Right hindlimb (tissue), 1 donor: Measurements from ENCODE around the gene EFCAB6.

Experiments used
- DNase-seq: peaks from one replicate; pipeline ENCODE4 v3.0.0-alpha.2; 2018

The EFCAB6 gene

DNA sequence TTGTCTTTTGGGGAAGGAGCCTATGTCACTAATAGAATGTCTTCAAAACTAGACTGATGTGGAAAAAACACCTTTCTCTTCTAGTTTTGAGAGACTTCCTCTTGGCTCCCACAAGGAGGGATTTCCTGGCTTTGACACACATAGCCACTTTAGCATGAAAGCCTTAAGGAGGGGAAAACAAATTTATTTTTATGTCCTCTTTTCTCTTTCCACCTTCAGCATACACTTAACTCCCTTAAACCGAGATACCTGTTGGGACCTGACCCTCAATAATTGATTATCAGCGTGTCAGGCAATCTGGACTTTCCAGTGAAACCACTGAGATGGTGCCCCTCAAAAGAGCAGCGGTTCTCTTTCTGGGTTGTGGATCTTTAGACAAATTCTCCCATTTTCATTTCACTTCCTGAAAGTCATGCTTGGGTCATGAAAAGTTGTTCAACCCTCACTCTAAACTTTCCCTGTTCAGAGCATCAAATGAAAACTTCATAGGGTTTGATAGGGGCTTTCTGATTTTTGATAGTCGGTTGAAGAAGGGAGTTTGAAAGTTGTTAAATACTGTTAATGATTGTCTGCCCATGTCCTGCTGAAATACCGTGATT is 9.1 kb downstream of the EFCAB6 start:
- no peak for DNase-seq

GRCh38 chr22:43800970-43801369 is 11.1 kb downstream of the EFCAB6 start:
- no peak for DNase-seq

DNA sequence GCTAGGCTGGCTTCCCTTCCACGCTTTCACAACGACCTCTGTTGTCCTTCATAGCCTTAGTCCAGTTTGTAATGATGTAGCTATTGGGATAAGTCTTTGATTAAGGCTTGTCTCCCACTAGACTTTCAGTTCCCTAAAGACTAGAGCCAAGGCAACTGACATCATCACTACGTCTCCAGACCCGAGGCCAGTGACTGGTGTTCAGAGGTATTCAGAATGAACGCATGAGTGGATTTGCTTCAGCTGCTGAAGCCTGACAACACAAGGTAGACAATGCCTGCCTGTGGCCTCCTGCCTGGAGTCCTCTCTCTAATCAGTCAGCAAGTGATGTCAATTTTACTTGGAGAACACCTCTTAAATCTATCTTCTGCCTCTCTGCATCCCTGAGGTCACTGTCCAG is 13.6 kb downstream of the EFCAB6 start:
- no peak for DNase-seq

DNA sequence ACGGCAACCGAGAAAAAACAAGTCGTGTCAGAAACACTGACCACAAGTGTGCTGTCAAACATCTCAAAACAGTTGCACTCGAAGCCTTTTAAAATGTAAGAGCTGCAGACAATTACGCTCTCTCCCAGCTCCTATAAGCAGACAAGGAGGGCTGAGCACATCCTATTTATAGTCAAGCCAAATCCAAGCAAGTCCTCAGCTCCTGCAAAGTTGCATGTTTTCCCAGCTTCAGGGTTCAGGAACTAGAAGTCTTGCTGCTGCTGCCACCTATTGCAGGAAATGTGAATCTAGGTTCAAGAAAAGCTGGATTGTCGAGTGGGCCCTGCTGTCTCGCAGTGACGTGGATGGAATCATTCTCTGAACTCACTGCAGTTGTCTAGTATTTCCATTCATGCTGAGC is 15.5 kb downstream of the EFCAB6 start:
- peak; percentile 46 for DNase-seq

GRCh38 chr22:43795320-43795719 is 16.8 kb downstream of the EFCAB6 start:
- no peak for DNase-seq

- no peak for DNase-seq
These were observed 19.2 kb downstream of the EFCAB6 start for GRCh38 chr22:43792905-43793304.

DNA sequence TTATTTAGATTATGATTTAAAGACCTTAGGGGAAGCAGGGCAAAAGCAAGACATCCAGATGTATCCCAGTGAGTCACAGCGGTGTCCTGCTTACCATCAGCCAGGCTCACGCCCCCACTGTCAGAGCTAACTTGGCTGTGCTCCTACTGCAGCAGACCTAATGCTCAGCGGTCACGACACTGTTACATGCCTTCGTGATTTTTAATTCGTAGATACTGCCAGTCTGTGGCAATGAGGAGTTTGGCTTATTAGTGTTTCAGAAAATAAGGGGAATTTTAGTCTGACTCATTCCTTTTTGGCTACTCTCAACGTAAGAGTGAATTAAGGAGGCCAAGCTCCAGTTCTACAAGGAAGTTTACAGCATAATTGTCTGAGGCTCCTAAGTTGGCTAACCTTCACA is 22.7 kb downstream of the EFCAB6 start:
- DNase-seq, result no peak

DNA sequence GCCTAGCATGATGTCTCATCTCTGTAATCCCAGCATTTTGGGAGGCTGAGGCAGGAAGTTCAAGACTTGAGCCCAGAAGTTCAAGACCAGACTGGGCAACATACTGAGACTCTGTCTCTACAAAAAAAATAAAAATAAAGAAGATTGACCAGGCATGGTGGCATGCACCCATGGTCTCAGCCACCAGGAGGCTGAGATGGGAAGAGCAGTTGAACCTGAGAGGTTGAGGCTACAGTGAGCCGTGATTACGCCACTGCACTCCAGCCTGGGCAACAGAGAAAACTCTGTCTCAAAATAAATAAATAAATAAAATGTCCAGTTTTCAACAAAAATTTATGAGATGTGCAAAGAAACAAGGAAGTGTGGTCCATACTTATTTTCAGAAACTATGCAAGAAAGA is 28.3 kb downstream of the EFCAB6 start:
- no peak for DNase-seq

- no peak for DNase-seq
These were observed 29.7 kb downstream of the EFCAB6 start for GRCh38 chr22:43782448-43782847.

DNA sequence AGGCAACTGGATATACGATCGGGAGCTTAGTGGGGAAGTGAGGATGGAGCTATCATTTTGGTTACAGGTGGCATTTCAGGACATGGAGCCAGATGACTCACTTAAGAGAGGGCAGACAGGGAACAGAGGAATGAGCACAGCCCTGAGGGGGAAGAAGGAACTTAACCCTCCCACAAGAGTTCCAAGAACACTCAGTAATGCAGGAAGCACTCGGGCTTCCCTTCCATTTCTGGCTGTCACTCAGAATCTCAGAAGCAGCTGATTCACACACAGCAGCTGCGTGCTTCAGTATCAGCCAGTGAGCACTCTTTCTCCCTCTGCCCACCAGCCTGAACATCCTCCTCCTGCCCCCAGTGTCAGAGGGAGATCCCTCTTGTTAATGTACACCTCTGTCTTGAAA is 34.8 kb downstream of the EFCAB6 start:
- no peak for DNase-seq

DNA sequence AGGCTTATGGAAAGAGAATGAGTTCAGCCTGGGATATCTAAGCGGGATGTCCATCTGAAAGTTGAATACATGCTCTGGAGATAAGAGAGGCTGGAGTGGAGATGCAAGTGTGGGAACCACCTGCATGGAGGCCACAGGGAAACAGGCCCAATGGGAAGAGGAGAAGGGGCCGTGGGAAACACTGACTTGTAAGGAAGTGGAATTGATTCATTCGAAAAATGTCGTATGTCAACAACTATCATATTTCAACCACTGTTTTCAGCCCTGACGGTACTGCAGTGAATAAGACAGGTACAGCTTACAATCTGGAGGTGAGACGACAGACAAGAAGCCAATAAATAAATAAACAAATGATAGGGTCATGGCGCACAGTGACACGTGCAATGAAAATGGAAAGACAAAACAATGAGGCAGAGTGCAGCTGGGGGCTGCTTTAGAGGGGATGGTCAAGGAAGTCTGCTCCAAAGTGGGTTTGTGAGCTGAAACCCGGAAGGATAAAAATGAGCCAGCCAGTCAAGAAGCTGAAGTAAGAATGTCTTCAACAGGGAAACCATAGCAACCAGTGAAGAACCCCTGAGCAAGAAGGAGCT is 35.9 kb downstream of the EFCAB6 start:
- DNase-seq, result no peak

- no peak for DNase-seq
These were observed 37.7 kb downstream of the EFCAB6 start for GRCh38 chr22:43774318-43774915.

DNA sequence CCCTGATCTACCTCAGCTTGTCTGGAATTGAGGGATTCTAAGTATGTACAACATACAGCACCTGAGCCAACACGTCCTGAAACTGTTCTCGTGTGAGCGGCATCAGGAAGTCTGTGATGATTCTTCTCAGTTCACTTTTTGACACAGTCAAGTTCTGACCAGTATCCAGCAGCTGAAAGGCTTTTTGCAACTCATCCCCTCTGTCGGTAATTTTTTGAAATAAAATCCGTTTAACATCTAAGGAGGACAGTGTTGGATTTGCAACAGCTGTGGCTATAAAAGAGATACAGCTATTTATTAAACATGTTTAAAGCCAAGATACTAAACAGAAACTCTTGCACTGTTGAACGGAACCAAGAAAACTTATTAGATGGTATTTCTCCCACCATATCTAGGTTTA is 39.3 kb downstream of the EFCAB6 start:
- DNase-seq, result no peak

- no peak for DNase-seq
These were observed 56.7 kb downstream of the EFCAB6 start for GRCh38 chr22:43755452-43755851.

DNA sequence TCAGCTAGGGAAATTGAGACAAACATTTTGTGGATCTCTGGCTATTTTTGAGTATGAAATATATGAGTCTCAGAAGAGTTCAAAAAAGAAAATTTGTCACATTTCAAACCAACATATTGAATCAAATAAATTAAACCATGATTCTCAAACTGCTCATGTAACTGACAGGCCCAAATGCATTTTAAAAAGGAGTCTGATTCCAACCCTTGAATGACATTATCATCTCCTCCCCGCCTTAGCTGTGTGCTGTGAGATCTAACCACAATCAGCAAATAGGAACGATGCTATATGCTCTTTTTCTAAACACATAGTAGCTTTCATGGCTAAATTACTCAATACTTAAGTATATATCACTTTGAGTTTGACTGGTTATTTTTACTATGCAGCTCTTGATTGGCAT is 57.1 kb downstream of the EFCAB6 start:
- no peak for DNase-seq

- no peak for DNase-seq
These were observed 57.9 kb downstream of the EFCAB6 start for GRCh38 chr22:43754176-43754575.

GRCh38 chr22:43753688-43754087 is 58.4 kb downstream of the EFCAB6 start:
- DNase-seq, result no peak

GRCh38 chr22:43750751-43751150 is 61.4 kb downstream of the EFCAB6 start:
- no peak for DNase-seq

- no peak for DNase-seq
These were observed 62.6 kb downstream of the EFCAB6 start for GRCh38 chr22:43749473-43749872.

GRCh38 chr22:43747877-43748276 is 64.2 kb downstream of the EFCAB6 start:
- DNase-seq, result no peak

DNA sequence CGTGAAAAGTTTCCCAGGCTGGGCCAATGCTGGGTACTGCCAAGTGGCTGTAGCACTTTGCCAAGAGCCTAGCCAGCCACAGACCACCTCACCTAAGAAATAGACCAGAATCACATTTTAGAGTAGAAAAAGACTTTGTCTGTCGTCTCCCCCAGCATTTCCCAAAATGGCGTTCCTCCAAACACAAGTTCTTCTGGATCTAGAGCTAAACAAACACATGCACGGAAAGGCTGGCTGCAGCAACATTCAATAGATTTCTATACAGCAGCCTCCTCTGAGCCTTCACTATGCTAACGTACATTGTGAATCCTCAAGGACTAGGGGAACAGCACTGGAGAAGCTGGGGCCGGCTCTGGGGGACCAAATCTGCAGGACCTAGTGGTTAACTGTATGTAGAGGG is 65.0 kb downstream of the EFCAB6 start:
- DNase-seq, result no peak

DNA sequence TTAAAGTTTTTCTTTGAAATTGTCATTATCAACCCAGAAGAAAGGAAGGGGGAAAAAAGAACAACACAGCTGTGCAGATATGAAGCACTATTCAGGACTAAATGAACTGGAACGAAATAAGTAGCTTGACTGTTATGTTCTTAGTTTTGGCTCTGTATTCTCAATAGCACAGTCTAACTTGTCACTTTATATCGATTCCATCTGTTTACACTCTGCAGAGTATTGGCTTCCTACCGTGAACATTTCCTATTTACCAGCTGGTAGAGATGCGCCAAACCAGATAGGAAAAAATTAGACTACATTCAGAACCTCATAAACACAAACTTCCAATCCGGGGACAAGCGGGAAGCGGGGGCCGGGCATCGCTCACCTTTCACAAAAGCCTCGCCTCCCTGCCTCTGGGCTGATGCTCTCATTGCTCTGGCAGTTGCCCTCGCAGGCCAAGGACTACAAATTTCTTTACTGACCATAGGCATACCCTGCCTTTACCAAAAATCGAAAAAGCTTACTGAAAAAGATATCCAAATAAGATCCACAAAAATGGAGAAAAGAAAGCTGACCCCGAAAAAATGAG is 66.2 kb downstream of the EFCAB6 start:
- DNase-seq, result no peak

DNA sequence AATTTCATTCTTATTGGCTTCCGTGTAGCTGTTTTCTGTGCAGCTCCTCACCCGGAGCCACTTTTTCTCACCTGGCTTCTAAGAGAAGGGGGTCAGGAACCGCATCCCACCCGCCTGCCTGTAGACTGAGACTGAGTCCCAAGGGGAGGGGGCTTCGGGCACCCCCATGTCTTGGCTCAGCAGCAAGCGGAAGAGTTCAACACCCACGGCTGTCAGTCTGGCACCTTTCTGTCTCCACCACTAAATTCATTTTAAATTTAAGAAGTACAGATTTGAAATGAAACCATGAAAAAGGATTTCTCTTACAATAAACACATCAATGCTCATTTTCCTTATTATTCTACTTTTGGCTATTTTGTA is 66.7 kb downstream of the EFCAB6 start:
- no peak for DNase-seq

DNA sequence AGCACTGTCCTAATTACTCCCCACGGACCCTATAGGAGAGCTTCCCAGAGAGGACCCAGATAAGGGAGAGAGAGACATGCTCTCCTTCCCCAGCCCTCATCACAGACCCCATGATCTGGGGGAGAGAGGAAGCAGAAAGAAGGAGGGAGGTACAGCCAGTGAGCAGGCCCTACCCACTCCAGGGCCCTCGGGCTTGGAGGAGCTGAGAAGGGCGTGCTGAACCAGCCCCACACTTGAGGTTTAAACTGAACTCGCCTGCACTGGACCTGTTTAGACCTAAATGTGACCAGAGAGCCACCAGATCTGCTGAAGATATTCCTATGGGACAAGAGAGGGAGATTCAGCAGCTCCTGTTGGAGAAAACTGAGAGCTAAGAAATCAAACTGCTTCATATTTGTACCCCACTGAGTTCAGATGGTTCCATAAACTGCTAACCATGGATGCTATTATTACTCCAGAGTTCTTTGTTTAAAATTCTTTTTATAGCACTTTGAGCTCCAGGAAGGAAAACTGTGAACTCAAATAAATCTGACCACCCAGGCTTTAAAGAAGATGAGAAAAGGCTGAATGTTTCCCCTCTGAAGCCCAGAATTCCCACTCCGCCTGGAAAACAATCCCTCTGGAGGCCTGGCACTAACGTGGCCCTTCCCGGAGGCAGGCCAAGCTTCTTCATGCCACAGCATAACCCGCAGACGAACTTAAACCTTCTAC is 67.2 kb downstream of the EFCAB6 start:
- DNase-seq, result no peak
